Measurements from ENCODE around the gene SCAND1. TPM values are rescaled to one million over a fixed set of nuclear protein-coding genes. Genes with fewer than 3 reads are reported as not detected.

Gene SCAND1
- polyA plus RNA-seq, 2 of the 4 experiments (the other 2 are of a cell fraction): 10.2 to 68.0 TPM

DNA sequence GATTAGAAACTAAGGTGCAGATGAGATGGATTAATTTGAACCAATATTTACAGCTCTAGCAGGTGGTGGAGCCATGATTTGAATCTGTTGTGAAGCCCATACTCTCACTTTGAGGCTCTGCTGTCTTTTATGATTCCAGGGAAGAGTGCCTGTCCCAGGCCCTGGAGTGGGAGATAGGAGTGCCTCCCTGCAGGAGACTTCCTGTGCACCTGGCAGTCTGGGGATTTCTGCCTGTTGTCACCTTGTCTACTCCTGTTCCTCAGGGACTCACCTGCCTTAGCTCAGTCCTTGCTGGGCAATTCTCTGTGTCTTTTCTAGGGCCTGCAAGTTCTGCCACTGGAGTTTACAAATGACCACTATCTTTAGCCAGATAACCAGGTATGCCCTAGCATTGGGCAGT is 46.3 kb downstream of the SCAND1 start:
- ChIA-PET POLR2A (no interaction called here), CTCF (interaction anchor here (1.8 kb wide), 1 partner anchor 17 kb away, joined by 5 read pairs; no protein-coding TSS in a partner anchor)
- Histone ChIP-seq H3K4me3 (no peak overlapping the region), H3K9me3 (no peaks in the 10 kb centered on the region), H3K4me2 (no peak overlapping the region), H3K4me1 (no peaks in the 10 kb centered on the region), H3K27ac (no peak overlapping the region)
- DNase-seq (ENCODE audit: low read depth in 1 of 2, low spot score in 1 of 2) (no peak), FAIRE-seq (no peak), ATAC-seq (no peak)
- no peak for TF ChIP-seq NPAS2 (CRISPR knock-in tag; IDR thresholded peaks at IDR 0.05; ENCODE audit: borderline replicate concordance)
- TF ChIP-seq, protein P1, sequence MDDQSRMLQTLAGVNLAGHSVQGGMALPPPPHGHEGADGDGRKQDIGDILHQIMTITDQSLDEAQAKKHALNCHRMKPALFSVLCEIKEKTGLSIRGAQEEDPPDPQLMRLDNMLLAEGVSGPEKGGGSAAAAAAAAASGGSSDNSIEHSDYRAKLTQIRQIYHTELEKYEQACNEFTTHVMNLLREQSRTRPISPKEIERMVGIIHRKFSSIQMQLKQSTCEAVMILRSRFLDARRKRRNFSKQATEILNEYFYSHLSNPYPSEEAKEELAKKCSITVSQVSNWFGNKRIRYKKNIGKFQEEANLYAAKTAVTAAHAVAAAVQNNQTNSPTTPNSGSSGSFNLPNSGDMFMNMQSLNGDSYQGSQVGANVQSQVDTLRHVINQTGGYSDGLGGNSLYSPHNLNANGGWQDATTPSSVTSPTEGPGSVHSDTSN (IDR thresholded peaks at IDR 0.05): no peak
- no peak for TF ChIP-seq POLR2A (IDR thresholded peaks at IDR 0.05; ENCODE audit: low read length)

DNA sequence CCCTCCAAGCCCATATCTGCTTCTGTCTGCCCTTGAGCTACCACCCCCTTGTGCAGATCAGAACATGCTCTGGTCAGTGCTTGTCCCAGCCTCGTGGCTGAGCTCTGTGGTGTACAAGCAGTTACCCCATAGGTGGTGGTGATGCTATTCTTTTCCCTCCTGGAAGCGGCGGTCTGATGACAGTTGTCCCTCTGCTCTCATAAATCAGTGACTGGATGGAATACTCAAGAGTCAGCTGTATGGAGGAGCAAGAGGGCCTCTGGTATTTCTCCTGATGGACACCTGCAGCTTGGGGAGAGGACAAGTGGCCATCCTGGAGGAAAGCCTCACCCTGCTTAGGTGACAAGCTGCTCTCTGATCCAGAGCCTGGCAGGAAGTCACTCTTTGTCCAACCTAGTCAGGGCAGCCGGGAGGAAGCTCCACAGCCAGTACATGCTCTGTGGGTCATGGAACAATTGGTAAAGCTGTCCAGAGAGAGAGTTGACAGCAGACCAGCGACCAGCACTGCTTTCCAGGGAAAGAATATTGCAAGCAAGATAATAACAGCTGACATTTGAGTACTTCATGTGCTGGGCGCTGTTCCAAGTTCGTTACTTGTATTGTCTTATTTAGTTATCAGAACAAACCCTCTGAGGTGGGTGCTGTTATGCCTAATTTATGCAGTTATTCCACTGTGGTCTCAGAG is 47.1 kb downstream of the SCAND1 start:
- Histone ChIP-seq H3K4me1 (peaks cover 7% of the 10 kb centered on the region), H3K27ac (no peak overlapping the region), H3K9me3 (no peaks in the 10 kb centered on the region), H3K4me3 (no peak overlapping the region), H3K4me2 (no peak overlapping the region)
- no peak for FAIRE-seq
- ATAC-seq: no peak
- no peak for DNase-seq (ENCODE audit: low read depth in 1 of 2, low spot score in 1 of 2)
- ChIA-PET POLR2A (no interaction called here), CTCF (interaction anchor here (0.7 to 1.7 kb wide), 4 partner anchors 9 to 40 kb away, joined by 3 to 6 read pairs (median 4); no protein-coding TSS in a partner anchor)
- TF ChIP-seq ZSCAN20 (CRISPR knock-in tag; IDR thresholded peaks at IDR 0.05): no peak
- TF ChIP-seq JUN (IDR thresholded peaks at IDR 0.05): no peak
- TF ChIP-seq ZC3H11A (IDR thresholded peaks at IDR 0.05): no peak
- no peak for TF ChIP-seq MAZ (IDR thresholded peaks at IDR 0.05; ENCODE audit: borderline replicate concordance, low read depth, low read length)
- TF ChIP-seq CEBPB (IDR thresholded peaks at IDR 0.05): no peak
- TF ChIP-seq, protein P2, sequence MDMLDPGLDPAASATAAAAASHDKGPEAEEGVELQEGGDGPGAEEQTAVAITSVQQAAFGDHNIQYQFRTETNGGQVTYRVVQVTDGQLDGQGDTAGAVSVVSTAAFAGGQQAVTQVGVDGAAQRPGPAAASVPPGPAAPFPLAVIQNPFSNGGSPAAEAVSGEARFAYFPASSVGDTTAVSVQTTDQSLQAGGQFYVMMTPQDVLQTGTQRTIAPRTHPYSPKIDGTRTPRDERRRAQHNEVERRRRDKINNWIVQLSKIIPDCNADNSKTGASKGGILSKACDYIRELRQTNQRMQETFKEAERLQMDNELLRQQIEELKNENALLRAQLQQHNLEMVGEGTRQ (IDR thresholded peaks at IDR 0.05): no peak
- TF ChIP-seq ZFP36 (IDR thresholded peaks at IDR 0.05; ENCODE audit: borderline replicate concordance, partially characterized antibody): no peak
- TF ChIP-seq POLR2A (IDR thresholded peaks at IDR 0.05; ENCODE audit: low read length): no peak
- no peak for TF ChIP-seq CHD2 (IDR thresholded peaks at IDR 0.05; ENCODE audit: low read length, partially characterized antibody)
- no peak for TF ChIP-seq CHD4 (IDR thresholded peaks at IDR 0.05; ENCODE audit: borderline replicate concordance)
- TF ChIP-seq, protein P3, sequence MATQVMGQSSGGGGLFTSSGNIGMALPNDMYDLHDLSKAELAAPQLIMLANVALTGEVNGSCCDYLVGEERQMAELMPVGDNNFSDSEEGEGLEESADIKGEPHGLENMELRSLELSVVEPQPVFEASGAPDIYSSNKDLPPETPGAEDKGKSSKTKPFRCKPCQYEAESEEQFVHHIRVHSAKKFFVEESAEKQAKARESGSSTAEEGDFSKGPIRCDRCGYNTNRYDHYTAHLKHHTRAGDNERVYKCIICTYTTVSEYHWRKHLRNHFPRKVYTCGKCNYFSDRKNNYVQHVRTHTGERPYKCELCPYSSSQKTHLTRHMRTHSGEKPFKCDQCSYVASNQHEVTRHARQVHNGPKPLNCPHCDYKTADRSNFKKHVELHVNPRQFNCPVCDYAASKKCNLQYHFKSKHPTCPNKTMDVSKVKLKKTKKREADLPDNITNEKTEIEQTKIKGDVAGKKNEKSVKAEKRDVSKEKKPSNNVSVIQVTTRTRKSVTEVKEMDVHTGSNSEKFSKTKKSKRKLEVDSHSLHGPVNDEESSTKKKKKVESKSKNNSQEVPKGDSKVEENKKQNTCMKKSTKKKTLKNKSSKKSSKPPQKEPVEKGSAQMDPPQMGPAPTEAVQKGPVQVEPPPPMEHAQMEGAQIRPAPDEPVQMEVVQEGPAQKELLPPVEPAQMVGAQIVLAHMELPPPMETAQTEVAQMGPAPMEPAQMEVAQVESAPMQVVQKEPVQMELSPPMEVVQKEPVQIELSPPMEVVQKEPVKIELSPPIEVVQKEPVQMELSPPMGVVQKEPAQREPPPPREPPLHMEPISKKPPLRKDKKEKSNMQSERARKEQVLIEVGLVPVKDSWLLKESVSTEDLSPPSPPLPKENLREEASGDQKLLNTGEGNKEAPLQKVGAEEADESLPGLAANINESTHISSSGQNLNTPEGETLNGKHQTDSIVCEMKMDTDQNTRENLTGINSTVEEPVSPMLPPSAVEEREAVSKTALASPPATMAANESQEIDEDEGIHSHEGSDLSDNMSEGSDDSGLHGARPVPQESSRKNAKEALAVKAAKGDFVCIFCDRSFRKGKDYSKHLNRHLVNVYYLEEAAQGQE (IDR thresholded peaks at IDR 0.05): no peak
- TF ChIP-seq, protein P4, sequence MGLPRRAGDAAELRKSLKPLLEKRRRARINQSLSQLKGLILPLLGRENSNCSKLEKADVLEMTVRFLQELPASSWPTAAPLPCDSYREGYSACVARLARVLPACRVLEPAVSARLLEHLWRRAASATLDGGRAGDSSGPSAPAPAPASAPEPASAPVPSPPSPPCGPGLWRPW (IDR thresholded peaks at IDR 0.05): no peak
- no peak for TF ChIP-seq HOXA7 (CRISPR knock-in tag; IDR thresholded peaks at IDR 0.05)
- TF ChIP-seq KDM5A (IDR thresholded peaks at IDR 0.05): no peak
- no peak for TF ChIP-seq RAD21 (conservative IDR thresholded peaks at IDR 0.05 in 1 of 2, IDR thresholded peaks at IDR 0.05 in 1 of 2)
- no peak for TF ChIP-seq SMC3 (IDR thresholded peaks at IDR 0.05)
- TF ChIP-seq CBX8 (IDR thresholded peaks at IDR 0.05): no peak
- TF ChIP-seq TP53 (CRISPR knock-in tag; IDR thresholded peaks at IDR 0.05): no peak
- TF ChIP-seq RARB (CRISPR knock-in tag; IDR thresholded peaks at IDR 0.05): no peak
- TF ChIP-seq CBX2 (IDR thresholded peaks at IDR 0.05; ENCODE audit: borderline replicate concordance, low read depth): no peak
- 85% methylated on average over 7 of the region's 7 CpGs for WGBS (ENCODE audit: missing lambda C conversion rate)
